Activated naive CD4-positive, alpha-beta T cell treated with Interleukin-2 at 50 U/mL for 16 hours (primary cell): ENCODE data around the gene SRR.
A peak's percentile ranks its signal among the peaks of the same experiment; 100 is the strongest.
"Not testable (repeated sequence)": the region's sequence is repeated elsewhere in the genome, so short reads cannot be mapped to it uniquely, and the experiment has no call there.

Experiments
- DNase-seq: peaks from one replicate; pipeline ENCODE4 v3.0.0-alpha.2; 2020

Gene SRR

DNA sequence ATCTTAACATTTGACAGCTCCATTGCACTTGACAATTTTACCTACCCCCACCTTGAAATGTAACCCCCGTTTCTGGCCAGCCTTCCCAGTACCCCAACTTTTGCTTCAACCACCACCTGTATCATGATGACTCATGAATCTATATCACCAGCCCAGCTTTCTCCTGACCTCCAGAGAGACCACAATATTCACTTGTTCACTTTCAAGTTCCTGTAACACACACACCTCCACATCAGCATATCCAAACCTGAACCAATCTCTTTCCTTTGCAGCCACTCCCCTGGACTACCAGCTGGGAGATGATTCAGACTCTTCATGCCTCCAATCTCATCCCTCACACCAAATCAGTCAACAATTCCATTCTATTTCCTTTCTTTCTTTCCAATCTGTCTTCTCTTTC, 8.2 kb upstream of the SRR start:
- no peak for DNase-seq

DNA sequence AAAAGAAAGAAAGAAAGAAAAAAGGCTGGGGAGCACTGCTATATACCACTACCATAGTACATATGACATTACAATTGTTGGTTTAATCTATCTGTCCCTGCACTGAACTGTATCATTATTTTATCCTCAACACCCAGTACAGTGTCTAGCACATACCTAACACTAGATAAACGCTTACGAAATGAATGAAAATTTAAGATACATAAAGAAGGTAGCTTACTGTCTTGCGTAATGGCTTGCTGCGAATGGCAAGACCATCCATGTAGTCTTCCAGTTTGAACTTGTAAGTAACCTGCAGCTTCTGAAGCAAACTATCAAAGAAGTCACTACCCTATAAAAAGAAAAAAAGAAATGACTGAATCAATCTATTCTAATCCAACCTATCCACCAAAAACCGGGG, 6.7 kb upstream of the SRR start:
- DNase-seq: no peak

DNA sequence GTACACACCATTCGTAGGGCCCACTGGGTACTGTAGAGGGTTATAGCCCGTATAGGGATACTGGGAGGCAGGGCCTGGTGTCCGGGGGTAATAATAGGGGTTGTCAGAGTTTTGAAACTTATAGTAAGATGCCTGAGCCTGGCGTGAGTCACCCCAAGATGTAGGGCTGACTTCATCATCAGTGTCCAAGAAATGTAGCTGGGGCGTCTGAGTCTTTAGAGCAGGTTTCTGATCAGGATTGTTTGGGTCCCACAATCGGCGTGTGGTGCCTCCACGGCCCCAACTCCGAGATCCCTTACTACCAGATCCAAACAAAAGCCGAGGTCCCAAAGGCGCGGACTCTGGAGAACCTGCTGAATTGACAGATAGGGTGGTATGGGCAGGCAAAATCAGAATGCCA, 4.6 kb upstream of the SRR start:
- no peak for DNase-seq

DNA sequence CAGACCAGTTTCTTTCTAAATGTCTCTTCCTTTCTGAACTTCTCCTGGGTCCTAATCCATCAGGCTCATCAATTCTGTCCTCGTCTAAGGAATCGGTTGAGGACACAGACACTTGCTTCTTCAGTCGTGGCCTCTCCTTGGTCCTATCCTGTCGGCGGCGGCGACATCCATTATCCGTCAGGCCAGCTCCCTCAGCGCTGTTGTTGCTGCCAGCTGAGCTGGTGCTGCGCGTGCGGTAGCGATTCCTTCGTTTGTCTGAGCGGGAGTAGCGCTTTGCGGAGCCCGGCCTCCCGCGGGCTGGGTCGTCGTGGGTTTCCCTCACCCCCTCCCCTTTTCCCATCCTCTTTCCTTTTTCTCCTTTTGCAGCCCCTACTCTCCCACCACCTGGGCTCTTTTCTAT, 4.0 kb upstream of the SRR start:
- DNase-seq: no peak

DNA sequence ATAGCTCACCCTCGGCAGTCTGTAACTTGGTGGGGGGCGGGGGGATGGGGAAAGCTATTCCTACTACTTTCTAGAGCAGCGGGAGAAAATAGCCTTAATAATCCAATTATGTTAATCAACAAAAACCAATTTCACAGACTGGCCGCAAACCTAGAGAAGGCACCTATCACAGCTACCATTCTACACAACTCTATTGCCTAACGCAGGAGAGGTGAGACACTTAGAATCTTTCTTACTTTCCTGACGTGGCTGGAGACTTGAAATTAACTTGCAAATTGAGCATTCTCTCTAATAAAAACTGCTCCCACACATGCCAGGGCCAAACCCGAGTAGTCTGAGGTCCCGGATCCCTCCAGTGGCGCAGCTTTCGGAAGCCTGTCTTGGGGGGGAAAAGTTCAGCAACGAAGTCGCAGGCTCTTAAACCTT, 959 bp upstream of the SRR start:
- DNase-seq: no peak

DNA sequence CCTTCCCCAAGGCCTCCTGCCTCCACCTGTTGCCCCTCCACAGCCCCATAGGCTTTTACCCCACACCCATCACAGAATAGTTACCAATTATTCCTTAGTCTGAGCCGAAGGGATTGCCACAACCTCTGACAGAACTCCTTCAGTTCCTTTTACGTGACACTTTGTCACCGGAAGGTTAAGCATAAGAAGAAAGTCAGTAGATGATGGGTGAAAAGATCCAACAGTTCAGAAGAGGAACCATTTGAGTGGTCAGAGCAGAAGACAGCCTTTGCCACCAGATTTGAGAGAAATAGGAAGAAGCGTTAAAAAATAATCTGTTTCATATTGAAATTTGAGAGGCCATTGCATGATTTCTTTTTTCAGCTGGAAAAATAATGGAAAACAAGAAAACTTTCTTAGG, 1.2 kb downstream of the SRR start:
- DNase-seq: no peak

DNA sequence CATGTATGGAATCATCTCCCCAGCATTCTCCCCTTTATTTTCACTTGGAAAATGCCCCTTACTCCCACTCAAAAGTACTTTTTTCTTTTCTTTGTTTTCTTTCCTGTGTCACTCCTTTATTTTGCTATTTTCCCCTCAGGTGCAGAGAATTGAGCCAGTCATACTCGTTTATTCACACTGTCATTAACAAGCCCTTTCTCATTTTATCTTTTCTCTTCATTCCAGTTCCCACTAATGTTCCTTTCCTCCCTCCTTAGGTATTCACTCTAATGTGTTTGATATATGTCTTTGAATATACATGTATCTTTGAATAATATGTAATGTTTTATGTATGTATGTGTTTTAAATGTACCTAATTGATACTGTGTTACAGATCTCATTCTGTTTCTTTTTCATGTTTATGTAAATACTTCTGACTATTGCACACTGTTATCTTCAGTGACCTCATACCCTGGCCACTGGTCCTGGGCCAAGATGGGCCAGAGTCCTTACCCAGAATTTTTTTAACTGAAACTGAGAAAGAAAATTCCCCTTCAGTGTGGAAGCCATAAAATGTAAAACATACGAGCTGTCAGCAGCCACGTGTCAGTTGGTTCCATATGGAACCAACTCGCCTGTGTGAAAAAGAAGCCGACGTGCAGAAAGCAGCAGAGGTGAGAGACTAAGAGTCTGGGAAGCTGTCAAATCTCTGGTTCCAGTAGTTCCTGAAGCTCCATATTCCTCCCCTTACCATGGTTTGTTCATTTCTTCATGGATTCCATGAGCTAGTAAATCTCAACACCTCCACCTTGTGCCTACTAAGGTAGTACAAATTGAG, 5.8 kb downstream of the SRR start:
- no peak for DNase-seq

DNA sequence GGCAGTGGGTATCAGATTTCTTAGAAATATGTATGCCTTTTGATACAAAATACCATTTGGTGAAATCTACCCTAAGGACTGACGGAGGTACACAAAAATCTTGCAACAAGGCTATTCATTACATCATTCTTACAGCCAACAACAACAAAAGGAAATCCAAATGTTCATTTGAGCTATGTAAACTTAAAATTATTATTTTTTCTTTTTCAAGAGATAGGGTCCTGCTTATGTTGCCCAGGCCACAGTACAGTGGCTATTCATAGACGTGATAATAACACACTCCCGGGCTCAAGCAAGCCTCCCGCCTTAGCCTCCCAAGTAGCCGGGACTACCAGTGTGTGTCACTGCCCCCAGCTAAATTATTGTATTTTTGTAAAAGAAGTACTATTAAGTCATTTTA, 9.0 kb downstream of the SRR start:
- DNase-seq: no peak

DNA sequence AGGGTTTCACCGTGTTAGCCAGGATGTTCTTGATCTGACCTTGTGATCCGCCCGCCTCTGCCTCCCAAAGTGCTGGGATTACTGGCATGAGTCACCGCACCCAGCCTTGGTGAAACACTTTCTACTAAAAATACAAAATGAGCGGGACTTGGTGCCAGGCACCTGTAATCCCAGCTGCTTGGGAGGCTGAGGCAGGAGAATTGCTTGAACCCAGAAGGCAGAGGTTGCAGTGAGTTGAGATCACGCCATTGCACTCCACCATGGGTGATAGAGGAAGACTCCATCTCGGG, 13.1 kb downstream of the SRR start:
- not testable (repeated sequence) for DNase-seq

DNA sequence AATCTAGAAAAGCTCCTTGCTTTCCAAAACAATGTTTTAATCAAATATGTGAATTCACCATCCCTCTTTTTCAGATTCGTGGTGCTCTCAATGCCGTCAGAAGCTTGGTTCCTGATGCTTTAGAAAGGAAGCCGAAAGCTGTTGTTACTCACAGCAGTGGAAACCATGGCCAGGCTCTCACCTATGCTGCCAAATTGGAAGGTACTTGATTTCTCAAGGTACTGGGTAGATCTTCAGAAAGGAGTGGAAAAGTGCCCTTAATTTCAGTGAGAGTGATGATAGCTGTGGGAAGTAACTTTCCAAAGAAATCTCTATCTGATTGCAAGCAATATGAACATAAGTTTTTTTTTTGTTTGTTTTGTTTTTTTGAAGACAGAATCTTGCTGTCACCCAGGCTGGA, 14.0 kb downstream of the SRR start:
- DNase-seq: no peak

DNA sequence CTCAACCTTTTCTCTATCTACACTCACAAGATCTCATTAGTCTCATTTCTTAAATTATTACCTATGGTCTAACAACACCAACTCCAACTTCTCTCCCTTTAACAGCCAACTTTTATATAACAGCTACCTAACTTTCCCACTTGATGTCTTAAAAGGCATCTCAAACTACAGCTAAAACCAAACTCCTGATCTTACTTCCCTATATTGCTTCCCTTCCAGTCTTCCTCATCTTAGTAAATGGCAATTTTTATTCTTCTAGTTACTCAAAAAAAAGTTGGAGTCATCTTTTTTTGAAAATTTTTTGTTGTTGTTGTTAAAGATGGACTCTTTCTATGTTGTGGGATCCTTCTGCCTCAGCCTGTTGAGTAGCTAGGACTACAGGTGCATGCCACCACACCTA, 15.3 kb downstream of the SRR start:
- no peak for DNase-seq

DNA sequence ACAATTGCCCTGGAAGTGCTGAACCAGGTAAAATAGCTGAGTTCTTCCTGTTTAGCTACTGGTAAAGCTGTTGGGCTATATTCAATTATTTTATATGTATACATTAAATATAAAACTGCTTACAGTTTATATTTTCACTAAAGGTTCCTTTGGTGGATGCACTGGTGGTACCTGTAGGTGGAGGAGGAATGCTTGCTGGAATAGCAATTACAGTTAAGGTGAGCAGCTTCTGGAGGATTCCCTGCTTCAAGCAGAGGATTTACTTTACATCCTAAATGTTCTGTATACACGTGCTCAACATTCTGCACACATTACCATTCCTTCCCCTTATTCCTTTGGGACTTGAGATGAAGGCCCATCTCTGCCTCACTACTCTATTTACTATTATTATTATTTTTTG, 17.6 kb downstream of the SRR start:
- DNase-seq: no peak

DNA sequence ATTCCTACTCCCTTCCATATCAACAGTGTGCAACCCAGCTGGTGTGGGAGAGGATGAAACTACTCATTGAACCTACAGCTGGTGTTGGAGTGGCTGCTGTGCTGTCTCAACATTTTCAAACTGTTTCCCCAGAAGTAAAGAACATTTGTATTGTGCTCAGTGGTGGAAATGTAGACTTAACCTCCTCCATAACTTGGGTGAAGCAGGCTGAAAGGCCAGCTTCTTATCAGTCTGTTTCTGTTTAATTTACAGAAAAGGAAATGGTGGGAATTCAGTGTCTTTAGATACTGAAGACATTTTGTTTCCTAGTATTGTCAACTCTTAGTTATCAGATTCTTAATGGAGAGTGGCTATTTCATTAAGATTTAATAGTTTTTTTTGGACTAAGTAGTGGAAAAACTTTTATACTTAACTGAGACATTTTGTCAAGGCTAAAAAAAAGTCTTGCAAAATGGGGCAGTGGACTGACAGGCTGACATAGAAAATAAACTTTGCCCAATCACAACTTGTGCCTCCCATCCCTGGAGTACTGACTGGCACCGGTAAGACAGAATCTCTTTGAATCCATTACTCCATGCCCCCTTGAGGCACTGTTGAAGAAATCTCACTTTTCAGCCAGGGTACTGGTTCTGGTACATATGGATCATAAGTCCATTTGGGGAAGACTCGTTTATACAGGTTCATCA, 20.0 kb downstream of the SRR start:
- no peak for DNase-seq

DNA sequence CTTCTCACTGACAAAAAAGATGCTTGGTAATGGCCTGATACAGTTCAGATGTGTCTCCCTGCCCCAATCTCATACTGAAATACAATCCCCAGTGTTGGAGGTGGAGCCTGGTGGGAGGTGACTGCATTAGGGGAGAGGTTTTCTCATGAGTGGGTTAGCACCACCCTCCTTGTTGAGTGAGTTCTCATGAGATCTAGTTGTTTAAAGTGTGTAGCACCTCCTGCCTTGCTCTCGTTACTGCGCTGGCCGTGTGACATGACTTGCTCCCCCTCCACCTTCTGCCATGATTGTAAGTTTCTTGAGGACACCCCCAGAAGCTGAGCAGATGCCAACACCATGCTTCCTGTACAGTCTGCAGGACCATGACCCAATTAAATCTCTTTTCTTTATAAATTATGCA, 27.6 kb downstream of the SRR start:
- no peak for DNase-seq

DNA sequence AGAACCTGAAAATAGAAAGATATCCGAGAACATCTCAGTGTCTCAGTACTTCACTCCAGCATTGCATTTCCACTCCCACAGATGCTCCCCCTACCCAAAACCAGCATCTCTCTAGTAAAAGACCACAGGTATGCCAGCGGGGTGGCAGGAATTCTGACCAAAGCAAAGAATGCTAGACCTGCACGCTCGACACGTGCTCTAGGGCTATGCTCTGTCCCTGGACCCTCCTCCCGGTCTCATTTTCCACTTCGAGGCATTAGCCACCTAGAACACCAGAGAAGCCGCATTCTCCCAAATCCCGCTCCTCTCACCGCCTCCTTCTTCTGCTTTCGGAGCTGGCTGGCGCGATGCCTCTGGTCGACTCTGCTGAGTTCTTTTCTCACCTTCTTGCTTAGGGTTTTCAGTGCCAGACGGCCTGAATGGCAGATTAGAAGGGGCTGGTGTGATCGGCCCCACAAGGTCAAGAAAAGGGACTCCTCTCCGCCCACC, 32.0 kb downstream of the SRR start:
- no peak for DNase-seq

DNA sequence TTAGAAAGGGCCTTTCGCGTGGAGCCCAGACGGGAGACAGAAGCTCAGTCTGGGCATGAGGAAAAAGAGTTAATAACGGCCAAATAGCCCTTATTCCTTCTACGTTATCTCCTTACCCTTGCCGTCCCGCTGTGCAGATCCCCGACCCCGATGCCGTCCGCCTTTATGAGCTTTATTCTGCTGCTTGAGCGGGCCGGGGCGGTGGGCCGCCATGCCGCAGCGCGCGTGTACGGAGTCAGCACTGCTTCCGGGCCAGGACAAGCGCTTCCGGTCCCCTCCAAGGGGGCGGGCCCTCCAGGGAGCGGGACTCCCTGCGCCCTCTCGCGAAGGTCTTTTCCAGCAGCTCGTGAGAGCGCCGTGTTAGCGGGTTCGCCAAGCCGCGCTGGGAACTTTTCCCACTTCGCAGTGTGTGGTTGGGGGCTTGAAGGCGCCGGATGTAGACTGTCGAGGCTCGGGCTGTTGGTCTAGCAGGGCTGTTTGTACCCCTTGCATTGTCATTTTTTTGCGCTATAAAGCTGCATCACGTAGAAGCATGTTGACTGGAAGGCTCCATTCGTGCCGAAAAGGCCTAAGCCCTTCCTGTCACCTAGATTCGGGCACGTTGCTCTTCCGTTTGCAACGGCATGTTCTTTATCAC, 32.6 kb downstream of the SRR start, which contains the start of gene TSR1:
Gene TSR1, minus strand, starts transcription at position 243 of the 637 bp plus-strand sequence. Its CDS starts 30 bp downstream, at position 213.
- peak; percentile 92 for DNase-seq

DNA sequence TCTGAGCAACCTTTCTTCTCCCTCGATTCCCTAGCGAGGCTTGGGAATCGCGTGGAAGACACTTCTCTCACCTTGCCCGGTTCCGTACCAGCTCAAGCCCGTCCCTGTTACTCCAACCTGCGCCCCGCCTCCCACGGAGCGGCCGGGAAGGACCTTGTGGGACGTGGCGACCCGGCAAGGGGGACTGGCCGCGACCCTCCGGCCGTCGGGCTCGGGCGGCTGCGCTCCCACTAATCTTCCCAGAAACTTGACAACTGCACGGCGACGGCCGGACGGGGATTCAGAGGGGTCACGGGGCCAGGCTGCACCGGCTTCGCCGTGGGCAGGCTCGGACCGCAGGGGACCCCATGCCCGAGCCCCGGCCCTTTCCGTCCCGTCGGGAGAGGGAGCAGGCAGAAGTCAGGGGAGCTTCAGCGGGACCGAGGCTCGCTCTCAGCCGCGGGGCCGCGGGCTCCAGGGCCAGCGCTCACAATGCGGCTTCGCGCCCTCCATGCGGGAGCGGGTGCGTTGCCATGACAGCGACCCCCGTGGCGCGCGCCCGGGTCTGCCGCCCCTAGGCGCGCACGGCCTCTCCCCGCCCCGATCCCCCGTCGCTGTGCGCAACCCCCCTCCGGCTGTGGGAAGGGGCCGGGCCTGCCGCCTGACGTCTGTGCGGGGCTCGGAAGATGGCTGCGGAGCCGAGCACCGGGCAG, 33.2 kb downstream of the SRR start, which contains the start of gene SGSM2:
Gene SGSM2, plus strand, starts transcription at position 650 of the 692 bp plus-strand sequence. CDS start 188 bp downstream, outside the sequence.
- peak; percentile 74 for DNase-seq

DNA sequence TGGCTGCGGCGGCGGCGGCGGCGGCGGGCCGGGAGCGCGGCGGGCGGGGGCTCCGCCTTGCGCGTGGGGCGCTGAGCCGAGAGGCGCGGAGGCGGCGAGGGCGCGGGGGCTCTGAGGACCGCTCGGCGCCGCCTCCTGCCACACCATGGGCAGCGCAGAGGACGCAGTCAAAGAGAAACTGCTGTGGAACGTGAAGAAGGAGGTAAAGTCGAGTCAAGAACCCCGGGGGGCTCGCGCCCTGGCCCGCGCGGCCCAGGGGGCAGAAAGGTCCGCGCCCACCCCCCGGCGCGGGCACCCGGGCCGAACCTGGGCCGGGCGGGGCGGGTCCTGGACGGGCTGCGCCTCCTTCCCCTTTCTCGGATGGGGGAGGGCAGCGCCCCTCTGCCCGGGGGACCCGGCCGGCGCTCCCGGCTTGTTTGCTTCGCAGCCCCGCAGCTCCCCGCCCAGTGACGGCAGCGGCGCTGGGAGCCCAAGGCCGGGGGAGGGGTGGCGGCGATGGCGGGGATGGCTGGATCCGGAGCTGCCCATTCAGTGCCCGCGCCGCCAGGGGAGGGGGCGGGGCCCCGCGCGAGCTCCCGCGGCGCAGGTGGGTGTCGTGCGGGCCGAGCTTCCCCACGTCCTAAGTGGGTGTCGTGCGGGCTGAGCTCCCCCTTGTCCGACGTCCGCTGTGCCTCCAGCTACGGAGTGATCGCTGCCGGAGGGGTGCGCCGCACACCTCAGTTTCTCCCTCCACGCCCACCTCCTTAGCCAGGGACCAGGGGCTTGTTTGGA, 34.0 kb downstream of the SRR start:
- DNase-seq: peak; percentile 60

DNA sequence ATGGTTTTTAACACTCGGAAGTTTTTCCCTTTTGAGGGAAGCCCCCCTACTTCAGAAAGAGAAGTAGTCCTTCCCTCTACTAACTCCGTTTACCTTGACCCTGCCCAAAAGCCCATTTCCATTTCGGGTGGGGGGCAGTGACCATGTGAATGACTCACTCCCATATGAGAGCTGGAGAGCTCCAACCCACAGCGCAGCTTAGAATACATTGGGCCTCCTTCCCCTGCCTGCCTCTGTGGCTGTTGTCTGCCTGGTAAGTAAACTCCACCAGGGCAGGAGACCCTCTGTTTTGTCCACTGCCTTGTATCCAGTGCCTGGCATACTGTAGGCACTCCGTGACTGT, 34.5 kb downstream of the SRR start:
- no peak for DNase-seq

DNA sequence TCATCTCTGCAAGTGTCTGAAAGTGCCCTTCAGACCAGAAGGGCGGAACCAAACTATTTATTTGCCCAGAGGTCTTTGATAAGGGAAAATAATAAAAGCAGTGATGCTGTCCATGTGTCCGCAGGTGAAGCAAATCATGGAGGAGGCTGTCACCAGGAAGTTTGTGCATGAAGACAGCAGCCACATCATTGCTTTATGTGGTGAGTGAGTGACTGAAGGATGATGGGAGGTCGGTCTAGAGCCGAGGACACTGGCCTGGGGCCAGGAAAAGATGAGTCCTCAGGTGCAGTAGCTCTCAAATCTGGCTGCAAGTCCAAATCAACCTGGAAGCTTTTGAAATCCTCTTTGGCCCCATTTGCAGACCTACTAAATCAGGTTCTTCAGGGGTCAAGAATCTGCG, 39.7 kb downstream of the SRR start:
- peak; percentile 42 for DNase-seq

DNA sequence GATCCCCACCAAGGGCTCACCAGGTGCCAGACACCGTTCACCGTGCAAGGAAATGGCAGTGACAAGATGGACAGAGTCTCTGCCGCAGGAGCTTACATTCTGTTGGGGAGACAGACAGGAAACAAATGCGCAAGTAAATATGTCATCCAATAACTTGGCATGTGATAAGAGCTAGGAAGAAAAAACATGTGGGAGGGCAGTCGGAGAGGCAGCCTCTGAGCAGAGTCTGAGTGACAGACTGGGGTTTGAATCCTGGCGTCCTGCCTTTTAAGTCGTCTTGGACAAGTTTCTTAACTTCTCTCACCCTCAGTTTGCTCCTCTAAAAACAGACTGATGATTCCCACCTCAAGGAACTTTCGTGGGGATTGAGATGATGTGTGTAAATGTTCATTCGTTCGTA, 40.8 kb downstream of the SRR start:
- no peak for DNase-seq

DNA sequence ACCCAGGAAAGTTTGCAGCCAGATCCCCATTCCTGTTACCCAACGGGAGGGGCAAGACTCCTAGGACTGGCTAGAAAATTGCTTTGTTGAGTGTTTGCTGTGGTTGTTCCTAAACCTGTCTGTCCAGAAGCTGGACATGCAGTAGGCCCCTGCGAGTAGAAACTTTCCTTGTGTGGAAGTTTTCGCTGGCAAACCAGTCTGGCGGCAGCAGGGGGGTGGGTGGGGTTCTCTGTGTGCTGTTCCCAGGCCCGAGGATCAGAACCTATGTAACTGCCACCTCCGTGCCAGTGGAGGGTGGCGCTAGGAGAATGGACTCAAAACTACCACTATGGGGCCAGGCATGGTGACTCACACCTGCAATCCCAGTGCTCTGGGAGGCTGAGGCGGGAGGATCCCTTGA, 42.7 kb downstream of the SRR start:
- no peak for DNase-seq
